LNCAP (cell line): ENCODE results near the gene ALG14.

Experiments
- CTCF ChIP-seq: fragments of 450-650 bp; IDR thresholded peaks from 2 replicates; pipeline ENCODE4 v1.5.1; 2017; ENCODE audit warnings: mild to moderate bottlenecking

Gene ALG14

GRCh38 chr1:95072532-95073419 is at the start of gene ALG14:
Gene ALG14, minus strand, starts transcription at chr1:95072951. Its CDS starts 53 bp downstream, at chr1:95072898.
- no peak for TF ChIP-seq CTCF

GRCh38 chr1:95122151-95122697 is 49.5 kb upstream of the ALG14 start:
- TF ChIP-seq CTCF, result no peak

- TF ChIP-seq CTCF, result no peak
Measured at GRCh38 chr1:95119273-95119672, 46.5 kb upstream of the ALG14 start.

GRCh38 chr1:95118710-95119109 is 46.0 kb upstream of the ALG14 start:
- no peak for TF ChIP-seq CTCF

- TF ChIP-seq CTCF, result no peak
Measured at GRCh38 chr1:95118067-95118499, 45.3 kb upstream of the ALG14 start.

GRCh38 chr1:95117207-95118066 is 44.7 kb upstream of the ALG14 start, which contains the start of gene TLCD4:
Gene TLCD4, plus strand, starts transcription at chr1:95117355. Its CDS starts 26,547 bp downstream, at chr1:95143902.
- 0 out of 2 replicates have a peak, but pooled peaks have one; percentile 9 for TF ChIP-seq CTCF

- TF ChIP-seq CTCF, result peak; percentile 84
Measured at GRCh38 chr1:95116580-95117206, 43.9 kb upstream of the ALG14 start.
